ENCODE data around the gene PPP2R1A. TPM values are rescaled to one million over a fixed set of nuclear protein-coding genes. Genes with fewer than 3 reads are reported as not detected.
A peak's percentile ranks its signal among the peaks of the same experiment; 100 is the strongest.

The PPP2R1A gene
- total RNA-seq, 1 donor from 2014 or later = 163 TPM

GRCh38 chr19:52187407-52187806 lies 2.4 kb upstream of the PPP2R1A start:
- Histone ChIP-seq H3K4me1 (peaks cover 33% of the 10 kb centered on the region), H3K4me3 (no peak overlapping the region), H3K27me3 (no peaks in the 10 kb centered on the region), H3K27ac (no peak overlapping the region), H3K36me3 (no peaks in the 10 kb centered on the region), H3K9me3 (no peaks in the 10 kb centered on the region)
- TF ChIP-seq POLR2AphosphoS5 (IDR thresholded peaks at IDR 0.05; ENCODE audit: insufficient read depth in 1 of 2, low read depth in 1 of 2) (no peak), CTCF (IDR thresholded peaks at IDR 0.05) (no peak)
- DNase-seq (ENCODE audit: extremely low spot score in 2 of 2) = no peak
- intact Hi-C loops (cut with DNase I) = loop anchor here (5.0 kb wide), 1 partner anchor 50 kb away; the partner anchor contains the start of gene ZNF616

GRCh38 chr19:52188822-52189734 lies 774 bp upstream of the PPP2R1A start:
- H3K27ac ChIP-seq = peak overlapping the region; percentile 90
- H3K27me3 ChIP-seq = no peaks in the 10 kb centered on the region
- intact Hi-C loops (cut with DNase I) = loop anchor here (5.0 kb wide), 1 partner anchor 52 kb away; the partner anchor contains the start of gene ZNF616
- H3K4me3 ChIP-seq = peak overlapping the region; percentile 58 to 87
- DNase-seq (ENCODE audit: extremely low spot score in 2 of 2) = peak in 1 of 2 donors; percentile 100
- H3K36me3 ChIP-seq = peaks cover 0 to 9% of the 10 kb centered on the region in 2 donors
- peaks cover 50% of the 10 kb centered on the region for H3K4me1 ChIP-seq
- H3K9me3 ChIP-seq = no peaks in the 10 kb centered on the region
- TF ChIP-seq CTCF (IDR thresholded peaks at IDR 0.05) (peak in 1 of 3 experiments; percentile 13), POLR2A (IDR thresholded peaks at IDR 0.05) (peak in 1 of 2 donors; percentile 91), POLR2AphosphoS5 (IDR thresholded peaks at IDR 0.05; ENCODE audit: insufficient read depth in 1 of 2, low read depth in 1 of 2) (peak; percentile 75 to 87)

- intact Hi-C loops (cut with DNase I) = no loop called here
- Histone ChIP-seq H3K4me3 (peak overlapping the region; percentile 72 to 87), H3K36me3 (peaks cover 0 to 9% of the 10 kb centered on the region in 2 donors), H3K4me1 (peaks cover 65% of the 10 kb centered on the region), H3K9me3 (no peaks in the 10 kb centered on the region), H3K27me3 (no peaks in the 10 kb centered on the region), H3K27ac (peak overlapping the region; percentile 92)
- peak in 1 of 2 donors; percentile 86 for DNase-seq (ENCODE audit: extremely low spot score in 2 of 2)
- TF ChIP-seq POLR2A (IDR thresholded peaks at IDR 0.05) = no peak
- no peak for TF ChIP-seq POLR2AphosphoS5 (IDR thresholded peaks at IDR 0.05; ENCODE audit: insufficient read depth in 1 of 2, low read depth in 1 of 2)
- TF ChIP-seq CTCF (IDR thresholded peaks at IDR 0.05) = no peak
These were observed 838 bp downstream of the PPP2R1A start for GRCh38 chr19:52190487-52191293.

- H3K4me1 ChIP-seq = peaks cover 72% of the 10 kb centered on the region
- no peaks in the 10 kb centered on the region for H3K9me3 ChIP-seq
- H3K27ac ChIP-seq = peak overlapping the region; percentile 92
- DNase-seq (ENCODE audit: extremely low spot score in 2 of 2) = no peak
- H3K36me3 ChIP-seq = peaks cover 0 to 12% of the 10 kb centered on the region in 2 donors
- H3K4me3 ChIP-seq = peak overlapping the region; percentile 72 to 87
- H3K27me3 ChIP-seq = no peaks in the 10 kb centered on the region
- TF ChIP-seq POLR2AphosphoS5 (IDR thresholded peaks at IDR 0.05; ENCODE audit: insufficient read depth in 1 of 2, low read depth in 1 of 2) = no peak
- no peak for TF ChIP-seq CTCF (IDR thresholded peaks at IDR 0.05)
- TF ChIP-seq POLR2A (IDR thresholded peaks at IDR 0.05) = no peak
- intact Hi-C loops (cut with DNase I) = no loop called here
These were observed 1.5 kb downstream of the PPP2R1A start for GRCh38 chr19:52191389-52191788.
